GM12878 (cell line): ENCODE data around the gene ASAH2B.
"Not testable (repeated sequence)": the region's sequence is repeated elsewhere in the genome, so short reads cannot be mapped to it uniquely, and the experiment has no call there.

Experiments used
- BMI1 ChIP-seq: fragments of 450-650 bp; IDR thresholded peaks from 2 replicates; pipeline ENCODE4 v1.6.1; 2016; ENCODE audit warnings: mild to moderate bottlenecking, moderate library complexity, borderline replicate concordance
- BRCA1 ChIP-seq: IDR thresholded peaks from 2 replicates; pipeline ENCODE4 v1.6.1; 2011; ENCODE audit warnings: low read depth, low read length, improper control_type of control experiment
- CREB1 ChIP-seq: IDR thresholded peaks from 2 replicates; pipeline ENCODE4 v1.6.1; 2012; ENCODE audit warnings: low read depth, mild to moderate bottlenecking, inconsistent platforms
- CTCF ChIP-seq, 3 experiments: IDR thresholded peaks in 2 of 3; conservative IDR thresholded peaks in 1 of 3; 2 replicates each; pipeline ENCODE4 v1.5.1; 2011; ENCODE audit warnings: low read depth in 3 of 3, low read length in 3 of 3, mild to moderate bottlenecking in 3 of 3, control low read depth in 2 of 3, moderate library complexity in 2 of 3, inconsistent platforms in 1 of 3, mixed read lengths in 1 of 3; ENCODE audit not compliant: control insufficient read depth in 2 of 3, insufficient read depth in 1 of 3; ENCODE audit errors: extremely low read depth in 1 of 3
- KDM1A ChIP-seq: fragments of 200-600 bp; sonication (generic); IDR thresholded peaks from 2 replicates; pipeline ENCODE4 v1.6.1; 2016; ENCODE audit warnings: borderline replicate concordance
- NRF1 ChIP-seq: conservative IDR thresholded peaks from 2 replicates; pipeline ENCODE4 v1.6.1; 2011; ENCODE audit warnings: mild to moderate bottlenecking, low read depth, low read length, improper control_type of control experiment
- RAD21 ChIP-seq: IDR thresholded peaks from 2 replicates; pipeline ENCODE4 v1.6.1; 2011; ENCODE audit warnings: mild to moderate bottlenecking, low read depth, low read length, moderate library complexity; ENCODE audit not compliant: insufficient read depth
- RAD51 ChIP-seq: fragments of 450-650 bp; IDR thresholded peaks from 2 replicates; pipeline ENCODE4 v1.6.1; 2016; ENCODE audit warnings: moderate library complexity, mild to moderate bottlenecking, inconsistent platforms
- RBBP5 ChIP-seq: fragments of 200-600 bp; sonication (generic); conservative IDR thresholded peaks from 2 replicates; pipeline ENCODE4 v1.6.1; 2016
- ZNF207 ChIP-seq: fragments of 450-650 bp; IDR thresholded peaks from 2 replicates; pipeline ENCODE4 v1.6.1; 2014; ENCODE audit warnings: antibody characterized with exemption, mild to moderate bottlenecking, borderline replicate concordance
- ZNF274 ChIP-seq: IDR thresholded peaks from one replicate; pipeline ENCODE4 v1.8.0; 2011; ENCODE audit not compliant: insufficient read length, insufficient read depth

DNA sequence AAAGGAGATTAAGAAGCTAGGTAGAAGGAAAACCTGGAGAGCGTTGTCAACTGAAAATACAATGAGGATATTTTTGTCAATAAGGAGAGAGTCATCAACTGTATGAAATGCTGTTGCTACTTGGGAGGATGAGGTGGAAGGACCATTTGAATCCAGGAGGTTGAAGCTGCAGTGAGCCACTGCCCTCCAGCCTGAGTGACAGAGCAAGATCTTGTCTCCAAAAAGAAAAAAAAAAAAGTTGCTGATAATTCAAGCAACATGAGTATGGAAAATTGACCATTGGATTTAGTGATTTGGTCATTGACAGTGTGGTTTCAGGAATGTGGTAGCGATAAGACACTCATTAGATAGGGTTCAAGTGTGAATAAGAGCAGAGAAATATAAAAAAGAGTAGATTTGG lies 11.6 kb upstream of the ASAH2B start:
- TF ChIP-seq CTCF (IDR thresholded peaks at IDR 0.05 in 2 of 3, conservative IDR thresholded peaks at IDR 0.05 in 1 of 3; ENCODE audit: control insufficient read depth in 2 of 3, extremely low read depth in 1 of 3, insufficient read depth in 1 of 3, low read depth in 3 of 3, low read length in 3 of 3); RBBP5; ZNF274; NRF1; KDM1A; BMI1; CREB1; ZNF207; RAD51; BRCA1; RAD21: not testable (repeated sequence)
